DMS114 treated with DMSO at 0.1 percent for 48 hours (cell line): ENCODE results near the gene SSBP3.

ENCODE experiments used
- DNase-seq: peaks from one replicate; lab custom pipeline; 2025; ENCODE audit not compliant: unreplicated experiment; lab: John Stamatoyannopoulos, UW

Gene SSBP3

GRCh38 chr1:54372978-54373377 lies 33.2 kb downstream of the SSBP3 start:
- no peak for DNase-seq

GRCh38 chr1:54371942-54372275 lies 34.3 kb downstream of the SSBP3 start:
- DNase-seq = no peak

- DNase-seq = no peak
Measured at GRCh38 chr1:54371038-54371941, 34.9 kb downstream of the SSBP3 start.

- no peak for DNase-seq
Measured at GRCh38 chr1:54370287-54370989, 35.8 kb downstream of the SSBP3 start.

GRCh38 chr1:54367613-54368012 lies 38.6 kb downstream of the SSBP3 start:
- DNase-seq = no peak

GRCh38 chr1:54365847-54366246 lies 40.3 kb downstream of the SSBP3 start:
- DNase-seq = no peak

- no peak for DNase-seq
Measured at GRCh38 chr1:54365398-54365797, 40.8 kb downstream of the SSBP3 start.

GRCh38 chr1:54364995-54365394 lies 41.2 kb downstream of the SSBP3 start:
- no peak for DNase-seq

GRCh38 chr1:54364582-54364981 lies 41.6 kb downstream of the SSBP3 start:
- no peak for DNase-seq

GRCh38 chr1:54363925-54364324 lies 42.3 kb downstream of the SSBP3 start:
- DNase-seq = no peak

- no peak for DNase-seq
Measured at GRCh38 chr1:54362881-54363340, 43.3 kb downstream of the SSBP3 start.

- no peak for DNase-seq
Measured at GRCh38 chr1:54361342-54361741, 44.9 kb downstream of the SSBP3 start.

GRCh38 chr1:54360165-54361005 lies 45.8 kb downstream of the SSBP3 start:
- no peak for DNase-seq

GRCh38 chr1:54359393-54360162 lies 46.6 kb downstream of the SSBP3 start:
- DNase-seq = no peak

GRCh38 chr1:54358503-54359168 lies 47.6 kb downstream of the SSBP3 start:
- no peak for DNase-seq

- no peak for DNase-seq
Measured at GRCh38 chr1:54357967-54358366, 48.2 kb downstream of the SSBP3 start.

GRCh38 chr1:54356680-54357147 lies 49.5 kb downstream of the SSBP3 start:
- DNase-seq = no peak

- DNase-seq = no peak
Measured at GRCh38 chr1:54355931-54356679, 50.1 kb downstream of the SSBP3 start.

- no peak for DNase-seq
Measured at GRCh38 chr1:54354899-54355298, 51.3 kb downstream of the SSBP3 start.
